Vagina (tissue), 2 donors: ENCODE data around the gene KRTAP12-4.
"Not testable (repeated sequence)": the region's sequence is repeated elsewhere in the genome, so short reads cannot be mapped to it uniquely, and the experiment has no call there.

Experiments used
- CTCF ChIP-seq, 3 experiments: fragments of 450-650 bp in 2 of 3; fragments of 200-600 bp in 1 of 3; sonication (generic) in 1 of 3; IDR thresholded peaks; one replicate each; pipeline ENCODE4 v1.5.1; 2017 to 2019; ENCODE audit warnings: antibody characterized with exemption in 3 of 3, mild to moderate bottlenecking in 2 of 3, moderate library complexity in 2 of 3
- POLR2A ChIP-seq, 2 donors: fragments of 450-650 bp; IDR thresholded peaks; one replicate each; pipeline ENCODE4 v1.6.1; 2017; ENCODE audit warnings: antibody characterized with exemption in 2 of 2, mild to moderate bottlenecking in 2 of 2, moderate library complexity in 2 of 2

GRCh38 chr21:44637851-44638348 is 16.6 kb downstream of the KRTAP12-4 start:
- not testable (repeated sequence) for TF ChIP-seq CTCF, POLR2A (IDR thresholded peaks at IDR 0.05)
